Left lung (tissue), 10 donors: ENCODE results near the gene NAE1. TPM values are rescaled to one million over a fixed set of nuclear protein-coding genes. Genes with fewer than 3 reads are reported as not detected.

ENCODE experiments used
- ATAC-seq: fragments of 200-7000 bp; cut with Tn5 transposase; one replicate; pipeline ENCODE4 v1.9.1; 2020; ENCODE audit warnings: moderate library complexity
- DNase-seq, 4 donors: peaks; one replicate each; pipeline ENCODE4 v3.0.0-alpha.2; 2013 to 2020
- H3K27ac ChIP-seq, 2 donors: fragments of 200-600 bp; sonication (generic) in 1 of 2; one replicate each; pipeline versions ENCODE4 v1.5.0 to v1.8.0; 2020 to 2021
- H3K27me3 ChIP-seq, 2 donors: fragments of 200-600 bp; sonication (generic) in 1 of 2; one replicate each; pipeline versions ENCODE4 v1.5.0 to v1.8.0; 2020 to 2021
- H3K36me3 ChIP-seq, 2 donors: fragments of 200-600 bp; sonication (generic) in 1 of 2; one replicate each; pipeline versions ENCODE4 v1.5.0 to v1.8.0; 2020 to 2021
- H3K4me1 ChIP-seq, 2 donors: fragments of 200-600 bp; one replicate each; pipeline ENCODE4 v1.8.0; 2021
- H3K4me3 ChIP-seq, 2 donors: fragments of 200-600 bp; sonication (generic) in 1 of 2; one replicate each; pipeline versions ENCODE4 v1.5.0 to v1.8.0; 2020 to 2021; ENCODE audit warnings: mild to moderate bottlenecking in 1 of 2
- H3K9me3 ChIP-seq, 2 donors: fragments of 200-600 bp; sonication (generic) in 1 of 2; one replicate each; pipeline versions ENCODE4 v1.5.0 to v1.8.0; 2020 to 2021
- intact Hi-C, 2 donors: fragments of 100-400 bp; cut with DNase I; formaldehyde crosslinking; loops; one replicate each; pipeline versions ENCODE4 v1.11.2 to v1.14.2; 2022
- polyA plus RNA-seq, 6 donors: library from polyadenylated mRNA; unstranded; fragments of 120-200 nt; gene quantifications; one replicate each; pipeline ENCODE4 v1.2.1, GENCODE V29; 2013; ENCODE audit not compliant: insufficient read length in 6 of 6
- total RNA-seq, 2 donors: library from RNA; stranded (reverse); fragmentation: NEBNext Ultra II Directional; extraction: Animal tissue kit (Norgen Biotek cat#: 25700); gene quantifications; one replicate each; pipeline ENCODE4 v1.2.1, GENCODE V29; 2021
- TF ChIP-seq, protein P1 (sequence below), 2 donors: fragments of 200-600 bp; sonication (generic) in 1 of 2; IDR thresholded peaks; one replicate each; pipeline versions ENCODE4 v1.5.0 to v1.8.0; 2021; ENCODE audit warnings: antibody characterized with exemption in 2 of 2
- donor health status: DM: no; HTN: yes; CAD: no.
- donor health status: DM: no; HTN: no; CAD: no.

The NAE1 gene
- total and polyA plus RNA-seq, 8 donors = 41.8 to 98.9 (median 87.1) TPM

DNA sequence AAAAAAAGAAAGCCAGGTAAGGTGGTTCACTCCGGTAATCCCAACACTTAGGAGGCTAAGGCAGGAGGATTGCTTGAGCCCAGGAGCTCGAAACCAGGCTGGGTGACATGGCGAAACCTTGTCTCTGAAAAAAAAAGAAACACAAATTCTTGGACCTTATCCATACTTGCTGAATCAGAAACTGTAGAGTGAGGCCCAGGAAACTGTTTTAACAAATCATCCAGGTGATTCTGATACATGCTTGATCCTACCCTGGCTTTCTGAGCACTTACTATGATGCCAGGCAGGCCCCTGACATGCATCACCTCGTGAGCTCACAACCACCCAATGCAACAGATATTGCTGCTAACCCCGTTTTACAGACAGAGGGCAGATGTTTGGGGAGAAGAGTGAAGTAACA is 4.0 kb upstream of the NAE1 start:
- no peaks in the 10 kb centered on the region for H3K36me3 ChIP-seq
- no peak for ATAC-seq
- peaks cover 5 to 10% of the 10 kb centered on the region in 2 donors for H3K4me1 ChIP-seq
- intact Hi-C loops = no loop called here
- DNase-seq = no peak
- H3K27ac ChIP-seq = no peak overlapping the region
- H3K9me3 ChIP-seq = no peaks in the 10 kb centered on the region
- H3K4me3 ChIP-seq = no peak overlapping the region
- TF ChIP-seq, protein P1, sequence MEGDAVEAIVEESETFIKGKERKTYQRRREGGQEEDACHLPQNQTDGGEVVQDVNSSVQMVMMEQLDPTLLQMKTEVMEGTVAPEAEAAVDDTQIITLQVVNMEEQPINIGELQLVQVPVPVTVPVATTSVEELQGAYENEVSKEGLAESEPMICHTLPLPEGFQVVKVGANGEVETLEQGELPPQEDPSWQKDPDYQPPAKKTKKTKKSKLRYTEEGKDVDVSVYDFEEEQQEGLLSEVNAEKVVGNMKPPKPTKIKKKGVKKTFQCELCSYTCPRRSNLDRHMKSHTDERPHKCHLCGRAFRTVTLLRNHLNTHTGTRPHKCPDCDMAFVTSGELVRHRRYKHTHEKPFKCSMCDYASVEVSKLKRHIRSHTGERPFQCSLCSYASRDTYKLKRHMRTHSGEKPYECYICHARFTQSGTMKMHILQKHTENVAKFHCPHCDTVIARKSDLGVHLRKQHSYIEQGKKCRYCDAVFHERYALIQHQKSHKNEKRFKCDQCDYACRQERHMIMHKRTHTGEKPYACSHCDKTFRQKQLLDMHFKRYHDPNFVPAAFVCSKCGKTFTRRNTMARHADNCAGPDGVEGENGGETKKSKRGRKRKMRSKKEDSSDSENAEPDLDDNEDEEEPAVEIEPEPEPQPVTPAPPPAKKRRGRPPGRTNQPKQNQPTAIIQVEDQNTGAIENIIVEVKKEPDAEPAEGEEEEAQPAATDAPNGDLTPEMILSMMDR (IDR thresholded peaks at IDR 0.05) = no peak
- H3K27me3 ChIP-seq = no peaks in the 10 kb centered on the region

DNA sequence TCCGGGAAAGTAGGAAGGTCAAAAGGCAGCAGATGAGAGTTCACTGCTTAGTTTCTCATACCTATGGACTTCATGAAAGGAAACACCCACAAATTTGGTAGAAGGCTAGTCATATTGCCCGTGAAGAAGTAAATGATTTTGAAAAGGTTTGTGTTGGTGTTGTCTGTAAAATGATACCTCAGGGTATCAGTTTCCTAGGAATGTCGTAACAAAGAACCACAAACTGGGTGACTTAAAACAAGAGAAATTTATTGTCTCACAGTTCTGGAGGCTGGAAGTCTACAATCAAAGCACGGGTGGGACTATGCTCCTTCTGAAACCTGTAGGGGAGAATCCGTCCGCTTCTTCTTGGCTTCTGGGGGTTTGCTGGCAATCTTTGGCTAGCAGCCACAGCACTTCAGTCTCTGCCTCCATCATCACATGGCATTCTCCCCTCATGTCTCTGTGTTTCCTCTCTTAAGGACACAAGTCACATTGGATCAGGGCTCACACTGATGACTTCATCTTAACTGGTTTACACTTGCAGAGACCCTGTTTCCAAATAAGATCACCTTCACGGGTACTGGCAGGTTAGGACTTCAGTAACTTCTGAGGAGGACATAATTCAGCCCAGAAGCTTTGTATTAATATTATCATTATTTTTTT is 2.0 kb upstream of the NAE1 start:
- no peak overlapping the region for H3K27ac ChIP-seq

DNA sequence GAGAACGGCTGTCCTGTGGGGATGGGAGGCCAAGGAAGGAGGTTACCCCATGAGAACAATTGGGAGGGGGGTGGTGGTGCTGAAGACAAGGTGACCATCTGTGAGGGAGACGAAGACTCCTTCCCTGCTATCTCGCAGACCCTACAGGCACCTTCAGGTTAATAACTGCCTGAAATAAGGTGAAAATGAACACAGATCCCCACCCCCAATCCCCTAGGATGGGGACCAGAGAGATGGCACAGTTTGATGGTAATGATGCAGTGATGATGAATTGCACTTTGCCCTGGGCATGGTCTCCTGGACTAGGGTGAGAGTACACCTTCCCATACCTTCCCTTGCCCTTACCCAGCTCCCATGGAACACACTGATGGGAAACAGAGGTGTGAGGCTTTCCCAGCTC is 1.4 kb upstream of the NAE1 start:
- no peak for ATAC-seq
- Histone ChIP-seq H3K4me1 (peaks cover 8 to 23% of the 10 kb centered on the region in 2 donors), H3K27ac (no peak overlapping the region), H3K4me3 (no peak overlapping the region), H3K36me3 (peaks cover 0 to under 1% of the 10 kb centered on the region in 2 donors), H3K9me3 (no peaks in the 10 kb centered on the region), H3K27me3 (no peaks in the 10 kb centered on the region)
- intact Hi-C loops = no loop called here
- no peak for DNase-seq
- TF ChIP-seq, protein P1 (IDR thresholded peaks at IDR 0.05) = no peak

More for the DNA sequence above, 2.0 kb upstream of the NAE1 start:
- H3K27me3 ChIP-seq = no peaks in the 10 kb centered on the region
- H3K9me3 ChIP-seq = no peaks in the 10 kb centered on the region
- no peak for ATAC-seq
- no peak for DNase-seq
- intact Hi-C loops = no loop called here
- no peak overlapping the region for H3K4me3 ChIP-seq
- TF ChIP-seq, protein P1 (IDR thresholded peaks at IDR 0.05) = no peak
- peaks cover 8 to 23% of the 10 kb centered on the region in 2 donors for H3K4me1 ChIP-seq
- H3K36me3 ChIP-seq = no peaks in the 10 kb centered on the region

DNA sequence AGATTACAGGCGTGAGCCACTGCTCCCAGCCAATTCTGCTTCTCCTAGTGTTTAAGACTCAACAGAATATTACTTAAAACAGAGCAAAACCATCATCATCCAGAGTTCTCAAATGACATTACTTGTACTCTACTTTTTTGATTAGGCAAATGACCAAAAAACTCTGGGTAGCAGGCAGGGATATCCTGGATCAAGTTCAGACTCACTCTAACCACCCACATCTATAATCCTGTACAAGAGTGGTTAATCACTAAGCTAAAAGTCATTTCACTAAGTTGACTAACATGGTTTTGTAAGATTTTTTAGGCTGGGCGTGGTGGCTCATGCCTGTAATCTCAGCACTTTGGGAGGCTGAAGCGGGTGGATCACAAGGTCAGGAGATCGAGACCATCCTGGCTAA is 6.8 kb downstream of the NAE1 start:
- DNase-seq (no peak), ATAC-seq (no peak)
- Histone ChIP-seq H3K27me3 (no peaks in the 10 kb centered on the region), H3K36me3 (peaks cover 0 to 73% of the 10 kb centered on the region in 2 donors), H3K27ac (no peak overlapping the region), H3K4me3 (no peak overlapping the region), H3K4me1 (peaks cover 0 to 6% of the 10 kb centered on the region in 2 donors), H3K9me3 (no peaks in the 10 kb centered on the region)
- TF ChIP-seq, protein P1 (IDR thresholded peaks at IDR 0.05) = no peak
- intact Hi-C loops = no loop called here

DNA sequence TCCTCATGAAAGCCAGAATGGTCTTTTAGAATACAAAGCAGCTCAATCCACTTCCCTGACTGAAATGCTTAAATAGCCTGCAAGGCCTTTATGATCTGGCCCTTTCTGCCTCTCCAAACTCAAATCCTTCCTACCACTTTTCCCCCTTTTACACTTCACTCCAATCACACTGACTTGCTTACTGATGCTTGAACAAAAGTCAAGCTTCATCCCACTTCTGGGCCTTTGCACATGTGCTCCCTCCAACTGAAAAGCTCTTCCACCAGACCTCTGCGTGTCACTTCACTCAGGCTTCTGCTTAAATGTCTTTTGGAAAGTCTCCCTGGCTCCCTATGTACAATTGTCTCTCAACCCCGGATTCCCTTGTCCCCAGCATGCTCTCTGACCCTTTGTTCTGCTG is 16.0 kb downstream of the NAE1 start:
- H3K4me3 ChIP-seq = no peak overlapping the region
- no peaks in the 10 kb centered on the region for H3K27me3 ChIP-seq
- H3K36me3 ChIP-seq = peaks cover 0 to 91% of the 10 kb centered on the region in 2 donors
- no peaks in the 10 kb centered on the region for H3K9me3 ChIP-seq
- TF ChIP-seq, protein P1 (IDR thresholded peaks at IDR 0.05) = no peak
- no peak overlapping the region for H3K27ac ChIP-seq
- no peaks in the 10 kb centered on the region for H3K4me1 ChIP-seq
- intact Hi-C loops = no loop called here
- ATAC-seq (no peak), DNase-seq (no peak)
